Measurements from ENCODE around the gene AOX1. TPM values are rescaled to one million over a fixed set of nuclear protein-coding genes. Genes with fewer than 3 reads are reported as not detected.

The AOX1 gene
- total RNA-seq, 1 experiment from 2014 or later, result 0.45 TPM

GRCh38 chr2:200650195-200650594 is 64.4 kb downstream of the AOX1 start:
- no peaks in the 10 kb centered on the region for H3K9me3 Mint-ChIP-seq (ENCODE audit: low read depth, unreplicated experiment)
- H3K27ac Mint-ChIP-seq (ENCODE audit: unreplicated experiment), result no peak overlapping the region
- no peaks in the 10 kb centered on the region for H3K4me1 Mint-ChIP-seq (ENCODE audit: low read depth, unreplicated experiment)
- H3K36me3 Mint-ChIP-seq (ENCODE audit: insufficient read depth, unreplicated experiment), result no peaks in the 10 kb centered on the region
- DNase-seq, result no peak
- TF ChIP-seq CTCF (IDR thresholded peaks at IDR 0.05; ENCODE audit: unreplicated experiment), result no peak
- H3K4me3 Mint-ChIP-seq (ENCODE audit: low read depth, unreplicated experiment), result no peak overlapping the region
- peaks cover 61% of the 10 kb centered on the region for H3K27me3 Mint-ChIP-seq (ENCODE audit: unreplicated experiment)
- intact Hi-C loops (cut with micrococcal nuclease; ENCODE audit: unreplicated experiment), result no loop called here
- BruUV-seq (replicated peaks), result no TSS peak
- CTCF ChIA-PET, result no interaction called here

- no peaks in the 10 kb centered on the region for H3K9me3 Mint-ChIP-seq (ENCODE audit: low read depth, unreplicated experiment)
- H3K27me3 Mint-ChIP-seq (ENCODE audit: unreplicated experiment), result peaks cover 50% of the 10 kb centered on the region
- no peak overlapping the region for H3K4me3 Mint-ChIP-seq (ENCODE audit: low read depth, unreplicated experiment)
- no peak overlapping the region for H3K27ac Mint-ChIP-seq (ENCODE audit: unreplicated experiment)
- DNase-seq, result no peak
- no peaks in the 10 kb centered on the region for H3K4me1 Mint-ChIP-seq (ENCODE audit: low read depth, unreplicated experiment)
- intact Hi-C loops (cut with micrococcal nuclease; ENCODE audit: unreplicated experiment), result no loop called here
- no peaks in the 10 kb centered on the region for H3K36me3 Mint-ChIP-seq (ENCODE audit: insufficient read depth, unreplicated experiment)
- CTCF ChIA-PET, result no interaction called here
- no peak for TF ChIP-seq CTCF (IDR thresholded peaks at IDR 0.05; ENCODE audit: unreplicated experiment)
- BruUV-seq (replicated peaks), result no TSS peak
Observed at GRCh38 chr2:200652158-200652557, 66.3 kb downstream of the AOX1 start.

GRCh38 chr2:200653021-200653420 is 67.2 kb downstream of the AOX1 start:
- no peaks in the 10 kb centered on the region for H3K36me3 Mint-ChIP-seq (ENCODE audit: insufficient read depth, unreplicated experiment)
- no peaks in the 10 kb centered on the region for H3K9me3 Mint-ChIP-seq (ENCODE audit: low read depth, unreplicated experiment)
- no peak for TF ChIP-seq CTCF (IDR thresholded peaks at IDR 0.05; ENCODE audit: unreplicated experiment)
- no TSS peak for BruUV-seq (replicated peaks)
- no peak overlapping the region for H3K27ac Mint-ChIP-seq (ENCODE audit: unreplicated experiment)
- peaks cover 45% of the 10 kb centered on the region for H3K27me3 Mint-ChIP-seq (ENCODE audit: unreplicated experiment)
- CTCF ChIA-PET, result no interaction called here
- no peak for DNase-seq
- intact Hi-C loops (cut with micrococcal nuclease; ENCODE audit: unreplicated experiment), result no loop called here
- H3K4me3 Mint-ChIP-seq (ENCODE audit: low read depth, unreplicated experiment), result no peak overlapping the region
- no peaks in the 10 kb centered on the region for H3K4me1 Mint-ChIP-seq (ENCODE audit: low read depth, unreplicated experiment)

GRCh38 chr2:200654823-200655222 is 69.0 kb downstream of the AOX1 start:
- Mint-ChIP-seq H3K36me3 (ENCODE audit: insufficient read depth, unreplicated experiment) (no peaks in the 10 kb centered on the region), H3K27me3 (ENCODE audit: unreplicated experiment) (peaks cover 54% of the 10 kb centered on the region), H3K9me3 (ENCODE audit: low read depth, unreplicated experiment) (no peaks in the 10 kb centered on the region), H3K4me1 (ENCODE audit: low read depth, unreplicated experiment) (no peaks in the 10 kb centered on the region), H3K4me3 (ENCODE audit: low read depth, unreplicated experiment) (no peak overlapping the region), H3K27ac (ENCODE audit: unreplicated experiment) (no peak overlapping the region)
- no TSS peak for BruUV-seq (replicated peaks)
- CTCF ChIA-PET, result interaction anchor here (0.6 kb wide), 1 partner anchor 22 kb away, joined by 3 read pairs; no protein-coding TSS in a partner anchor
- intact Hi-C loops (cut with micrococcal nuclease; ENCODE audit: unreplicated experiment), result no loop called here
- no peak for DNase-seq
- TF ChIP-seq CTCF (IDR thresholded peaks at IDR 0.05; ENCODE audit: unreplicated experiment), result no peak
